Fibroblast of the aortic adventitia (primary cell): ENCODE results near the gene FBN2. TPM values are rescaled to one million over a fixed set of nuclear protein-coding genes. Genes with fewer than 3 reads are reported as not detected.
"Not testable (repeated sequence)": the region's sequence is repeated elsewhere in the genome, so short reads cannot be mapped to it uniquely, and the experiment has no call there.

ENCODE experiments used
- DNase-seq: peaks from one replicate; pipeline ENCODE4 v3.0.0-alpha.2; 2010; ENCODE audit warnings: low read depth
- H3K4me3 ChIP-seq: 2 replicates; pipeline ENCODE4 v1.5.1; 2011; ENCODE audit warnings: low read depth, mild to moderate bottlenecking, control low read depth, low read length, moderate library complexity
- total RNA-seq: library from RNA; depleted of rRNA; stranded (reverse); fragments of >200 nt; gene quantifications from 2 replicates; pipeline ENCODE4 v1.2.3, GENCODE V29; 2012; ENCODE audit warnings: low replicate concordance
- TF ChIP-seq, protein P1 (sequence below): IDR thresholded peaks from 2 replicates; pipeline ENCODE4 v1.5.1; 2011; ENCODE audit warnings: mild to moderate bottlenecking, low read length, control low read depth, inconsistent platforms; ENCODE audit not compliant: insufficient read depth

FBN2 gene
- total RNA-seq, 1 donor, result 19.8 TPM

DNA sequence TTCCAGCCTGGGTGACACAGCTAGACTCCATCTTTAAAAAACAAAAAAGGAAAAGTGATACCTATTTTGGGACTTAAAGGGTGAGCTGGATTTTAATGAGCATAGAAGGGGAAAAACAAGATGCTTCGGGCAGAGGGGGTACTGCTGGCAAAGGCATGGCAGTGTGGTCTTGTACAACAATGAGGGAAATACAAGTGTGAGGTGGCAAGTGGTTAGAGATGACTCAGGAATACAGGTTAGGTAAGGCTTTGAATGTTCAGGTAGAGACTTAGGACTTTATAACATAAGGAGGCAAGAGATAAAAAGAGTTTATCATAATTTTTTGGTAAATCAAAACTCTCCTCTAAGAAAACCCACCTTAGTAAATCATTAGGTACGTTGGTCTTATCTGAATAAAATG is 132.9 kb downstream of the FBN2 start:
- H3K4me3 ChIP-seq, result no peak overlapping the region
- TF ChIP-seq, protein P1, sequence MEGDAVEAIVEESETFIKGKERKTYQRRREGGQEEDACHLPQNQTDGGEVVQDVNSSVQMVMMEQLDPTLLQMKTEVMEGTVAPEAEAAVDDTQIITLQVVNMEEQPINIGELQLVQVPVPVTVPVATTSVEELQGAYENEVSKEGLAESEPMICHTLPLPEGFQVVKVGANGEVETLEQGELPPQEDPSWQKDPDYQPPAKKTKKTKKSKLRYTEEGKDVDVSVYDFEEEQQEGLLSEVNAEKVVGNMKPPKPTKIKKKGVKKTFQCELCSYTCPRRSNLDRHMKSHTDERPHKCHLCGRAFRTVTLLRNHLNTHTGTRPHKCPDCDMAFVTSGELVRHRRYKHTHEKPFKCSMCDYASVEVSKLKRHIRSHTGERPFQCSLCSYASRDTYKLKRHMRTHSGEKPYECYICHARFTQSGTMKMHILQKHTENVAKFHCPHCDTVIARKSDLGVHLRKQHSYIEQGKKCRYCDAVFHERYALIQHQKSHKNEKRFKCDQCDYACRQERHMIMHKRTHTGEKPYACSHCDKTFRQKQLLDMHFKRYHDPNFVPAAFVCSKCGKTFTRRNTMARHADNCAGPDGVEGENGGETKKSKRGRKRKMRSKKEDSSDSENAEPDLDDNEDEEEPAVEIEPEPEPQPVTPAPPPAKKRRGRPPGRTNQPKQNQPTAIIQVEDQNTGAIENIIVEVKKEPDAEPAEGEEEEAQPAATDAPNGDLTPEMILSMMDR, result no peak
- DNase-seq, result no peak

DNA sequence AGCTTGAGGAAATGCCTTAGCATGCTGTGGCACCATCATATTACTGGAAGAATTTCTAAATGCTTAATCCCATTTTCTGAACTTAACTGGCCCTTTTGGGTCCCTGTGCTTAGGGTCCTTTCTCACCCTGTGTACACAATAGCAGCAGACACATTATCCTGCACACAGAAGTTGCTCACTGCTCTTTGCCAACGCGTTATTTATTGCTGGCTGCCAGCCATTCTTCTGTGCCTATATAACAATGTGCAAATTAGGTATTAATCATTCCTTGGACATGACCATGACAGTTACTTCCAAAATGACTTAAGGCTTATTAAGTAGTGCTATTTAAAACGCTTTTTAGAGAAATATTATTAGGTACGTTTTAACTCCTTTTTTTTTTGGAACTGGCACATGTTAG is 134.7 kb downstream of the FBN2 start:
- TF ChIP-seq, protein P1, result no peak
- DNase-seq, result no peak
- no peak overlapping the region for H3K4me3 ChIP-seq

DNA sequence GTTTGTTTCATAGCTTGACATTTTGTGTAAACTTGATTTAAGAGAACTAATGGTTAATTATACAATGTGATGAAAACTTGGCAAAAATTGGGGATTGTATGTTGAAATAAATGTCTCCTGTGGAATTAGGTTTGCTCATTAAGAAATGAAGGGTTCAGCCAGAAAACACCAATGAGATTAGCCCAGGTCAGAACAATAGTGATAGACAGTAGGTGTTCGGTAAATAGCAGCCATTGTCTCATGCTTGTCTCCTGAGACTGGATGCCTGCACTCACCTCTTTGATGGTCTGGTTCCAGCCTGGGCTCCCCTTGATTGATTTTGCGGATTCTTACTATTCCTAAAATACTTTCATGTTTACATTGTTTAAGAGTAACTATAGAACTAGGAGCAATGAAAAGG is 135.5 kb downstream of the FBN2 start:
- TF ChIP-seq, protein P1, result no peak

DNA sequence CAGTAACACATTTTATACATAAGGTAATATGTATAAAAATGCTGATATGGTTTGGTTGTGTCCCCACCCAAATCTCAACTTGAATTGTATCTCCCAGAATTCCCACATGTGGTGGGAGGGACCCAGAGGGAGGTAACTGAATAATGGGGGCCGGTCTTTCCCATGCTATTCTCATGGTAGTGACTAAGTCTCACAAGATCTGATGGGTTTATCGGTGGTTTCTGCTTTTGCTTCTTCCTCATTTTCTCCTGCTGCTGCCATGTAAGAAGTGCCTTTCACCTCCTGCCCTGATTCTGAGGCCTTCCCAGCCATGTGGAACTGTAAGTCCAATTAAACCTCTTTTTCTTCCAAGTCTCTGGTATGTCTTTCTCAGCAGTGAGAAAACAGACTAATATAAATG is 137.3 kb downstream of the FBN2 start:
- not testable (repeated sequence) for H3K4me3 ChIP-seq

More for the DNA sequence above, 135.5 kb downstream of the FBN2 start:
- no peak overlapping the region for H3K4me3 ChIP-seq
- DNase-seq, result no peak

DNA sequence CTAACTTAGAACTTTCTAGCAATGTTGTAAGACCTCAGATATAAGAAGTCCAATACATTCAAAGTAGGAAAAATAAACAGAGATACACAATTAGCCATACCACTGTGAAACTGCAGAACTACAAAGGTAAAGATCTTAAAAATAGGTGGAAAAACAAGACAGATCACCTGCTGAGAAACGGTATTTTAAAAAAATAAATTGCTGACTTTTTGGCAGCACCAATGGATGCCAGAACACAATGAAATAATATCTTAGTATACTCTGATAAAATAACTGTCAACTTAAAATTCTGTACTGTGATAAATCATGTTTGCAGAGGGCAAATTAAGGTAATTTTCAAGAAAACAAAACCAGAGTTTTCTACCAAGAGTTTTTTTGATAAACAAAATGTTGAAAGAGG is 138.9 kb downstream of the FBN2 start:
- DNase-seq, result no peak
- no peak overlapping the region for H3K4me3 ChIP-seq
- TF ChIP-seq, protein P1, result no peak

More for the DNA sequence above, 137.3 kb downstream of the FBN2 start:
- DNase-seq, result not testable (repeated sequence)

DNA sequence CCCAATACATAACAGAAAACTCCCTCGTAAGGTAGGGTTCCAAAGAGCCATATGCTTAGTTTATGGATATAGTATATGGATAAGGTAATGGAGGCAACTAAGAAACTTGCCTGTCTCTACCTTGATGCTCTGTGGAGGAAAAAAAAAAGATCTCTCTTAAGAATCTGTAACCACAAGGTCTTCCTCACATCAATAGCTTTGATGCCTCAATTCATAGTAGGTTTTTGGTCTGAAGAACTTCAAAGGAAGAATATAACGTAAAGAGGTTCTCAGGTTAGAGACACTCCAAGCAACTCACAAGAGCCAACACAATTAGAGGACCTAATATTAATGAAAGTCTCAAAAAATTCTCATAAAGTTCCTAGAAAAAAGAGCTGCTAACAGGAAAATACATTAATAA is 140.2 kb downstream of the FBN2 start:
- no peak for DNase-seq
- no peak overlapping the region for H3K4me3 ChIP-seq
- TF ChIP-seq, protein P1, result no peak

DNA sequence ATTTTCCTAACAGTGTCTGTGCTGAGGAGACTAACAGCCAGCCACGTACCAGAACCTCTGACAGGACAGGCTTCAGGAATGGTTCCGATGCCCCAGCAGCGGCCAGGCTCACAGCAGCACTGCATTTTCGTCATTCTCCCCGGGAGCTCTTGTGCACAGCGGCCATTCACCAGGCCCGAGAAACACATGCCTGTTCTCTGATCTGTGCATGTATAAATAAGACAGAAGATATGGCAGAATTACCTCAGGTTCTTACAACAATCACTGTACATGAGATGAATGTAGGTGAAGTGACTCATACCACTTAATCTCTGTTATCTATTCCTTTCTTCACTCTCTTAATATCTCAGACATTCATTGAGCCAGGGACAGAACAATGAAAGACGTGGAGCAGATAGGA is 143.0 kb downstream of the FBN2 start:
- TF ChIP-seq, protein P1, result no peak
- H3K4me3 ChIP-seq, result no peak overlapping the region
- peak; percentile 20 for DNase-seq

DNA sequence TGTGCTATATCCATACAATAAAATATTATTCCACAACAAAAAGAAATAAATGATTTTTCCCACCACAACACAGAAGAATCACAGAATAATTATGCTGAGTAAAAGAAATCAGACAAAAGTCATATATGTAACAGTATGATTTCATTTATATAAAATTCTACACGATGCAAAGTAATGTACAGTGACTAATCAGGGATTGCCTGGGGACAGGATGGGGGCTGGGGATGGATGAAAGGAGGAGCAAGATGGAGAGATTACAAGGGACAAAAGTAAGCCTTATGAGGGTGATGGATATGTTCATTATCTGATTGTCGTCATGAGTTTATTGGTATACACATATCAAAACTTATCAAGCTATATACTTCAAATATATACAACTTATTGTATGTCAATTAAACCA is 154.0 kb downstream of the FBN2 start:
- TF ChIP-seq, protein P1, result no peak
- DNase-seq, result no peak
- H3K4me3 ChIP-seq, result no peak overlapping the region
